ENCODE data around the gene IMPA2. TPM values are rescaled to one million over a fixed set of nuclear protein-coding genes. Genes with fewer than 3 reads are reported as not detected.

The IMPA2 gene
- total RNA-seq, 1 experiment from 2014 or later, result 37.6 TPM

GRCh38 chr18:11947214-11948191 is 33.8 kb upstream of the IMPA2 start:
- intact Hi-C loops (cut with micrococcal nuclease; ENCODE audit: unreplicated experiment) (loop anchor here (1.0 kb wide), 1 partner anchor 33 kb away; no protein-coding TSS in a partner anchor), in situ Hi-C loops (cut with HindIII; ENCODE audit: low pct_unique_long_range_greater_than_20kb, low sequenced_read_pairs) (no loop called here)
- H3K4me3 ChIP-seq (ENCODE audit: low read depth in 2 of 2, low read length in 2 of 2), result peak overlapping the region; percentile 39 to 65
- BruUV-seq (replicated peaks), result no TSS peak
- H3K9me3 ChIP-seq (ENCODE audit: control insufficient read depth, insufficient read depth, low read depth, low read length), result no peaks in the 10 kb centered on the region
- TF ChIP-seq POLR2AphosphoS5 (IDR thresholded peaks at IDR 0.05; ENCODE audit: low read depth, low read length), result no peak
- no peak for TF ChIP-seq CTCF (IDR thresholded peaks at IDR 0.05)
- TF ChIP-seq TCF7L2 (IDR thresholded peaks at IDR 0.05; ENCODE audit: low read depth, low read length), result peak; percentile 65; the same call in 1 of the 2 replicates
- TF ChIP-seq SIN3A (IDR thresholded peaks at IDR 0.05; ENCODE audit: borderline replicate concordance, insufficient read depth, low read depth, low read length), result 0 out of 2 replicates have a peak, but pooled peaks have one; percentile 2
- no peak for TF ChIP-seq REST (IDR thresholded peaks at IDR 0.05; ENCODE audit: insufficient read depth in 1 of 2, low read depth in 2 of 2, low read length in 1 of 2)
- no peak for DNase-seq (ENCODE audit: low read depth, low spot score)
- ATAC-seq, result peak; percentile 93
- H3K36me3 ChIP-seq (ENCODE audit: control insufficient read depth, insufficient read depth, low read length), result no peaks in the 10 kb centered on the region
- no peaks in the 10 kb centered on the region for H3K27me3 ChIP-seq (ENCODE audit: control insufficient read depth, insufficient read depth, low read length)
- ChIA-PET POLR2A (interaction anchor here (1.4 kb wide), 1 partner anchor 10 kb away, joined by 8 read pairs; no protein-coding TSS in a partner anchor), CTCF (no interaction called here)
- H3K4me1 ChIP-seq (ENCODE audit: control insufficient read depth, insufficient read depth, low read length), result peaks cover 22% of the 10 kb centered on the region
- peak overlapping the region; percentile 81 for H3K27ac ChIP-seq (ENCODE audit: low read length)

GRCh38 chr18:11948852-11949523 is 32.3 kb upstream of the IMPA2 start:
- TF ChIP-seq POLR2AphosphoS5 (IDR thresholded peaks at IDR 0.05; ENCODE audit: low read depth, low read length) (no peak), TCF7L2 (IDR thresholded peaks at IDR 0.05; ENCODE audit: low read depth, low read length) (no peak)
- intact Hi-C loops (cut with micrococcal nuclease; ENCODE audit: unreplicated experiment), result loop anchor here (1.0 kb wide), 1 partner anchor 31 kb away; no protein-coding TSS in a partner anchor
- DNase-seq (ENCODE audit: low read depth, low spot score) (no peak), ATAC-seq (no peak)
- no peak overlapping the region for H3K4me3 ChIP-seq (ENCODE audit: low read depth in 2 of 2, low read length in 2 of 2)
- H3K27ac ChIP-seq (ENCODE audit: low read length), result 0 out of 2 replicates have a peak overlapping the region, but pooled peaks have one; percentile 51
- H3K9me3 ChIP-seq (ENCODE audit: control insufficient read depth, insufficient read depth, low read depth, low read length), result no peaks in the 10 kb centered on the region
- no peaks in the 10 kb centered on the region for H3K27me3 ChIP-seq (ENCODE audit: control insufficient read depth, insufficient read depth, low read length)
- CTCF ChIA-PET, result no interaction called here
- peaks cover 22% of the 10 kb centered on the region for H3K4me1 ChIP-seq (ENCODE audit: control insufficient read depth, insufficient read depth, low read length)
- POLR2A ChIA-PET, result no interaction called here
- in situ Hi-C loops (cut with HindIII; ENCODE audit: low pct_unique_long_range_greater_than_20kb, low sequenced_read_pairs), result no loop called here
- H3K36me3 ChIP-seq (ENCODE audit: control insufficient read depth, insufficient read depth, low read length), result no peaks in the 10 kb centered on the region
- no TSS peak for BruUV-seq (replicated peaks)
